ENCODE results near the gene ECI1.

Gene ECI1

GRCh38 chr16:2199095-2199494 is 52.3 kb downstream of the ECI1 start:
- in situ Hi-C loops (cut with HindIII; ENCODE audit: low sequenced_read_pairs) = no loop called here

GRCh38 chr16:2198283-2198682 is 53.1 kb downstream of the ECI1 start:
- in situ Hi-C loops (cut with HindIII; ENCODE audit: low sequenced_read_pairs) = no loop called here

- in situ Hi-C loops (cut with HindIII; ENCODE audit: low sequenced_read_pairs) = no loop called here
Measured at GRCh38 chr16:2197765-2198164, 53.6 kb downstream of the ECI1 start.

- in situ Hi-C loops (cut with HindIII; ENCODE audit: low sequenced_read_pairs) = no loop called here
Measured at GRCh38 chr16:2196981-2197511, 54.3 kb downstream of the ECI1 start.

- in situ Hi-C loops (cut with HindIII; ENCODE audit: low sequenced_read_pairs) = no loop called here
Measured at GRCh38 chr16:2196162-2196980, 55.0 kb downstream of the ECI1 start, which contains the start of gene CASKIN1. TSS of gene CASKIN1 (minus strand) at chr16:2196605. CDS start at chr16:2196432, 173 bp downstream.

DNA sequence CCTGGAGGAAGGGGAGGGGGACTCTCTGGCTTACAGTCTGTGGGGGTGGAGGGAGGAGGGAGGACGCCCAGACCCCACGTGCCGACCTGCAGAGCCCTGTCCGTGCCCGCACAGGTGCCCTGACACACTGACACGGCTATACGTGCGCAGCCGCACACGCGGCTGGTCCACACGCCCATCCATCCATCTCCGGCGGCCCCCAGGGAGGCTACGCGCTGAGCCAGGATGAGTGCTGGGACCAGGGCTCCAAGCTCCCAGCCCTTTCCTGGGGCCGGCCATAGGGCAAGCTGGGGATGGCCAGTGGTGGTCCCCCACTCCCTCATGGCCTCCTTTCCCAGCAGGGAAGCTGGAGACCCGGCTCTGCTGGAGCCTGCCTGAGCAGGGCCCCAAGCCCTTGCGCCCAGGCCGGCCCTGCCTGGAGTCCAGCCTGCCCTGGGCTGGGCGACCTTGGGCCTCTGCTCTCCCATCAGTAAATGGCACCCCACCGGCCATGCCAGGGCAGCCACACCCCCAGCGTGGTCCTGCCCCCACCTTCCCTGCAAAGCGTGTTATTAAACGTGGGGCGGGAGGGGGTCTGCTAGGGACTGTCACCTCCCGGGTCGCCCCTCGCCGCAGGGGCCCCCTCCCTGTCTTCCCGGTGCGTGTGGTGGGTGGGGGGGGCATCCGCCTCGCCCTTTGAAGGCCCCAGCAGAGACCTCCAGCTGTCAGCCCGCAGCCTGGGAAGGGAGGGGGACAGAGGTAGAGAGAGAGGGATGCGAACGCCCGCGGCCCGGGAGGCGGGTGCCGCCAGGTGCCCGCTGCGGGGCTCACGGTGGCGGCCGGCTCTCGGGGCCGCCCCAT is 55.8 kb downstream of the ECI1 start:
- in situ Hi-C loops (cut with HindIII; ENCODE audit: low sequenced_read_pairs) = no loop called here

DNA sequence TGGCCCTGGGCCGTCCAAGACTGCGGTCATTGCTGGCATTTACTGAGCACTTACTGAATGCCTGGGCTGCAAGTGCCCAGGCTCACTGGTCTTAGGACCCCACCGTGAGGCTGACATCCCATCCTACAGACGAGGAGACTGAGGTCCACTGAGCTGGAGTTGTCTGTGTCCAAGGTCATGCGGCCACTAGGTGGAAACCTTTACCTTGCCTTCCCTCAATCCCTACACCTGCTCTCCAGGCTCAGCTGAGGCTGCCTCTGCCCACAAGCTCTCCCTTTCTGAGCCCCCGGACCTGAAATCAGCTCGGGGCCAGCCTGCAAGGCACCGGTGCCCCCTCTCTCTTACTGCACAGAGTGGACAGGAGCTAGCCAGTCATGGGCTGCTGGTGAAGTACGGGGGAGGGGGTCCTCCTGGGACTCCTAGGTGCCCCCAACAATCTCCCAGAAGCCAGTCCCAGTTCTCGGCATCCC is 56.5 kb downstream of the ECI1 start:
- in situ Hi-C loops (cut with HindIII; ENCODE audit: low sequenced_read_pairs) = no loop called here

GRCh38 chr16:2194166-2194834 is 57.1 kb downstream of the ECI1 start:
- in situ Hi-C loops (cut with HindIII; ENCODE audit: low sequenced_read_pairs) = no loop called here

GRCh38 chr16:2191446-2191706 is 60.0 kb downstream of the ECI1 start:
- in situ Hi-C loops (cut with HindIII; ENCODE audit: low sequenced_read_pairs) = no loop called here

- in situ Hi-C loops (cut with HindIII; ENCODE audit: low sequenced_read_pairs) = no loop called here
Measured at GRCh38 chr16:2190659-2191445, 60.5 kb downstream of the ECI1 start.

GRCh38 chr16:2190002-2190658 is 61.3 kb downstream of the ECI1 start:
- in situ Hi-C loops (cut with HindIII; ENCODE audit: low sequenced_read_pairs) = no loop called here
